Coronary artery (tissue), 2 donors: ENCODE results near the gene HECTD4.

ENCODE experiments used
- DNase-seq: peaks from one replicate; pipeline ENCODE4 v3.0.0-alpha.2; 2017; ENCODE audit warnings: low spot score
- H3K27ac ChIP-seq, 2 donors: fragments of 200-600 bp; sonication (generic); one replicate each; pipeline ENCODE4 v1.5.1; 2016 to 2019
- H3K4me3 ChIP-seq: fragments of 200-600 bp; sonication (generic); 2 replicates; pipeline ENCODE4 v1.5.1; 2016; ENCODE audit warnings: mild to moderate bottlenecking, moderate library complexity
- CTCF ChIP-seq: fragments of 200-600 bp; sonication (generic); IDR thresholded peaks from one replicate; pipeline ENCODE4 v1.5.1; 2019; ENCODE audit warnings: antibody characterized with exemption

The HECTD4 gene

GRCh38 chr12:112308161-112308560 is 74.1 kb downstream of the HECTD4 start:
- no peak for DNase-seq
- Histone ChIP-seq H3K4me3 (no peak overlapping the region), H3K27ac (no peak overlapping the region)
- no peak for TF ChIP-seq CTCF

GRCh38 chr12:112307317-112308011 is 74.8 kb downstream of the HECTD4 start:
- Histone ChIP-seq H3K4me3 (no peak overlapping the region), H3K27ac (no peak overlapping the region)
- no peak for TF ChIP-seq CTCF
- no peak for DNase-seq

GRCh38 chr12:112305951-112306350 is 76.3 kb downstream of the HECTD4 start:
- H3K27ac ChIP-seq = no peak overlapping the region
- no peak overlapping the region for H3K4me3 ChIP-seq
- DNase-seq = no peak
- no peak for TF ChIP-seq CTCF

- TF ChIP-seq CTCF = no peak
- Histone ChIP-seq H3K4me3 (no peak overlapping the region), H3K27ac (no peak overlapping the region)
- DNase-seq = no peak
Observed at GRCh38 chr12:112304436-112304835, 77.8 kb downstream of the HECTD4 start.

GRCh38 chr12:112303799-112304198 is 78.4 kb downstream of the HECTD4 start:
- Histone ChIP-seq H3K27ac (no peak overlapping the region), H3K4me3 (no peak overlapping the region)
- no peak for TF ChIP-seq CTCF
- DNase-seq = no peak

GRCh38 chr12:112303004-112303403 is 79.2 kb downstream of the HECTD4 start:
- no peak for TF ChIP-seq CTCF
- Histone ChIP-seq H3K27ac (no peak overlapping the region), H3K4me3 (no peak overlapping the region)
- DNase-seq = no peak

- DNase-seq = no peak
- no peak overlapping the region for H3K4me3 ChIP-seq
- no peak for TF ChIP-seq CTCF
- no peak overlapping the region for H3K27ac ChIP-seq
Observed at GRCh38 chr12:112299704-112300103, 82.5 kb downstream of the HECTD4 start.
